GM12801 (cell line): Measurements from ENCODE around the gene GRM4.

ENCODE experiments used
- CTCF ChIP-seq: IDR thresholded peaks from one replicate; pipeline ENCODE4 v1.5.1; 2011; ENCODE audit warnings: control low read depth; ENCODE audit not compliant: insufficient read length; ENCODE audit errors: extremely low read depth

GRM4 gene

GRCh38 chr6:34030831-34031624 lies 114.9 kb downstream of the GRM4 start:
- no peak for TF ChIP-seq CTCF

- TF ChIP-seq CTCF = no peak
These were observed 116.2 kb downstream of the GRM4 start for GRCh38 chr6:34029489-34030280.

GRCh38 chr6:34028691-34029360 lies 117.1 kb downstream of the GRM4 start:
- TF ChIP-seq CTCF = no peak

- TF ChIP-seq CTCF = no peak
These were observed 117.9 kb downstream of the GRM4 start for GRCh38 chr6:34027939-34028441.

GRCh38 chr6:34027445-34027936 lies 118.4 kb downstream of the GRM4 start:
- TF ChIP-seq CTCF = no peak

GRCh38 chr6:34025861-34026260 lies 120.0 kb downstream of the GRM4 start:
- TF ChIP-seq CTCF = no peak

- no peak for TF ChIP-seq CTCF
These were observed 120.6 kb downstream of the GRM4 start for GRCh38 chr6:34025112-34025807.
